ENCODE data around the gene SH3RF3. TPM values are rescaled to one million over a fixed set of nuclear protein-coding genes. Genes with fewer than 3 reads are reported as not detected.

The SH3RF3 gene
- total RNA-seq, 1 donor from 2014 or later, result 0.23 TPM

- intact Hi-C loops (cut with micrococcal nuclease), result no loop called here
Observed at GRCh38 chr2:109233643-109234042, 104.6 kb downstream of the SH3RF3 start.

DNA sequence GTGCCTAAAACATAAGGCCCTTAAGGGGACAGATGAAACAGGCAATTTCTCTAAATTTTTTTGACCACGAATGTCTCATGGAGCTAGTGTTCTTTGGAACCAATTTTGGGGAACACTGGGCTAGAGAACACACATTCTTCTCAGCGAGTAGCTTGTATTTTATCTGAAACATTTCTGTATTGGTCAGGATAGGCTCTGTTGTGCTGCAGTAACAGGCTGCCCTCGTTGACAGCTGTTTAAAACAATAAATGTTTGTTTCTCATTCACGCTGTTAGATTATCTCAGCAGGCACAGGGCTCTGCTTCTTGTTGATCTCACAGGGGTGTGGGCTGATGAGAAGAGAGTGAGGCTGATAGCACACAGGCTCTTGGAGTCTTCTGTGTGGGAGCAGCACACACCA is 105.3 kb downstream of the SH3RF3 start:
- intact Hi-C loops (cut with micrococcal nuclease), result no loop called here

- intact Hi-C loops (cut with micrococcal nuclease), result no loop called here
Observed at GRCh38 chr2:109236147-109236546, 107.1 kb downstream of the SH3RF3 start.

GRCh38 chr2:109237792-109238191 is 108.8 kb downstream of the SH3RF3 start:
- intact Hi-C loops (cut with micrococcal nuclease), result no loop called here

GRCh38 chr2:109238580-109238979 is 109.6 kb downstream of the SH3RF3 start:
- intact Hi-C loops (cut with micrococcal nuclease), result no loop called here

- intact Hi-C loops (cut with micrococcal nuclease), result no loop called here
Observed at GRCh38 chr2:109239720-109240119, 110.7 kb downstream of the SH3RF3 start.

DNA sequence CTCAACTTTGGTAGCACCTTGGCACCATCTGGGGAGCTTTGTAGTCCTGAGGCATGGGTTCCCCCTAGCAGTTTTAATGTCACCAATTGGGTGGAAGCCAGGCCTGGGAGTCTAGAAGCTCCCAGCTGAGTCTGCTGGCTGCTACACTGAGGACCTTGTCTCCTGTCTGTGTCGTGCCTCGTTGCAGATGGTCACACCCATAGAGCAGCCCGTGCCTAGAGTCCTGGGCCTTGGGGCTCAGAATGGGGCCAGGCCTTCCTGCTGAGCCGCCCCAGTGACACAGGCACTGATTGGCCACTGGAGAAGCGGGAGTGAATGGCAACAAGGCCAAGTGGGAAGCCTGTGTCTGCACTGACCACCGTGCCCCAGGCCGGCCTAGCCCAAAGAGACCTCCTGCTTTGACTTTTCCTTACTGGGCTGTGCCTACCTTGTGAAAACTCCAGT is 113.2 kb downstream of the SH3RF3 start:
- intact Hi-C loops (cut with micrococcal nuclease), result no loop called here

DNA sequence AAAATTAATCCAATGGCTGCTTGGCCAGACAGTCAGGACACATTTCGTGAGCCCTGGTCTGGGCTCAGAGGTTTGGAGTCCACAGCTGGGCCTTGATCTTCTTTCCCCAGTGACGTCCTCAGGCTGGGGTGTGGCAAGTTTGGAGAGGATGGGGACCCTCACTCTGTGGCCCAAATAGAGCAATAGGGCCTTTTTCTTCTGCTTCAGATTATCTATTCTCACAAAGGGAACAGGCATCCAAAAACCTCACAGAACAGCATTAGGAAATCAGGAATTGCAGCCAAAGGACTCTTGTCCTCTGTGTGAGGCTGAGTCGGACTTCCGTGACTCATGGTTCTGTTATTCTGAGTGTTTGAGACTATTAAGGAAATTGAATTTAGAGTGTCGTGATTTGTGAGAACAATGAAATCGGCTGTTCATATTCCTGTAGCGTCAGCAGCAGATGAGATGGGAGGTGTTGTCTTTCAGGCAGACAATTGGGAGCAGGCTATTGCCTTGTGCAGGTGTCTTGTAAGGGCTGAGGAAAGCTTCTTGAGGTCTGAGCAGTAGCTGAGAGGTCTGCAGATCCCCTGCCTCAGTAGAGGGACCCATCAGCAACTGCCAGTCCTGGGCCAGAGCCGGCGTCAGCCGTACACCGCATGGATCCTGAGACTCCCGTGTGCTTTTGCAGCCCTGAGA is 113.8 kb downstream of the SH3RF3 start:
- intact Hi-C loops (cut with micrococcal nuclease), result no loop called here

- intact Hi-C loops (cut with micrococcal nuclease), result no loop called here
Observed at GRCh38 chr2:109243526-109244303, 114.7 kb downstream of the SH3RF3 start.

- intact Hi-C loops (cut with micrococcal nuclease), result no loop called here
Observed at GRCh38 chr2:109244304-109244582, 115.2 kb downstream of the SH3RF3 start.

GRCh38 chr2:109244750-109245382 is 115.9 kb downstream of the SH3RF3 start:
- intact Hi-C loops (cut with micrococcal nuclease), result no loop called here

- intact Hi-C loops (cut with micrococcal nuclease), result no loop called here
Observed at GRCh38 chr2:109246176-109246575, 117.2 kb downstream of the SH3RF3 start.

GRCh38 chr2:109246616-109247015 is 117.6 kb downstream of the SH3RF3 start:
- intact Hi-C loops (cut with micrococcal nuclease), result no loop called here

DNA sequence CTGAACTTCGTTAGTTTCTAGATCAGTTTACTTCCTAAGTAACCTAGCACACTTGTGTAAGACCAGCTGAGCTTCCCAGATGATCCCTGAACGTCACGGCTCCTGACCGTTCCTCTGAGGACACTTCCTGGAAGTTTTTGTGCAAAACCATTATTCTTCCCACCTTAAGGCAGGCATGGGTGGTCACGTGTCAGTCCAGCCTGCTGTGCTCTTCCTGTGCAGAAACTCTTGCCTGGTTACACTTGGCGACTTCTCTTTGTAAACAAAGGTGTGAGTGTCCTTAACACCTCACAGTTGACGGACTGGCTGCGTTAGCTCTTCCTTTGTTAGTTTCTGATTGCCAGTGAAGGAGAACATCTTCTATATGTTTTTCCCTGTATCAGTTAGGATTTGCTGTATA is 118.3 kb downstream of the SH3RF3 start:
- intact Hi-C loops (cut with micrococcal nuclease), result no loop called here

GRCh38 chr2:109247812-109248211 is 118.8 kb downstream of the SH3RF3 start:
- intact Hi-C loops (cut with micrococcal nuclease), result no loop called here

DNA sequence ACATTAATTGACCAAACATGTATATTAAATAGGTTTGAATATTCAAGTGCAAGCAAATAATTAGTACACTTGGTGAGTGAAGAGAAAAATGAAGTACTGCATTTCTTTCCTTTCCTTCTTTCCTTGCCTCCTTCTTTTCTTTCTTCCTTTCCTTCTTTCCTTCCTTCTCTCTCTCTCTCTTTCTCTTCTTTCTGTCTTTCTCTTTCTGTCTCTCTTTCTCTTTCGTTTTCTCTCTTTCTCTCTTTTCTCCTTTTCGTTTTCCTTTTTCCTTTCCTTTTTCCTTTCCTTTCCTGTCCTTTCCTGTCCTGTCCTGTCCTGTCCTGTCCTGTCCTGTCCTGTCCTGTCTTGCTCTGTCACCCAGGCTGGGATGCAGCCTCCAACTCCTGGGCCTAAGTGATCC is 119.6 kb downstream of the SH3RF3 start:
- intact Hi-C loops (cut with micrococcal nuclease), result no loop called here

DNA sequence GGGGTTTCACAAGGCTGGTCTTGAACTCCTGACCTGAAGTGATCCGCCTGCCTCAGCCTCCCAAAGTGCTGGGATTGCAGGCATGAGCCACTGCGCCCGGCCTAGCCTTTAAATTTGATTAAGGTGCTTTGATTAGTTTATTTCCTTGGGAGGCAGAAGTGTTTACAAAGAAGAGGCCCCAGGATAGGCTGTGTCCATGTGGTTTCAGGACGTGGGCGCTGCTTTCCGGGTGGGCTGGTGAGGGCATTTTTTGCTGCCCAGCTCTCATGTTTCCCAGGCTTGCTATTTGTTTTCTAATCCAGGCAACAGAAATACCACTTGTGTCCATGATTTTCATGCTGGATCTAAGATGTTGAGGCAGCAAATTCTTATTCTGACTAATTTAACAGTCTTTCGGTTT is 124.2 kb downstream of the SH3RF3 start:
- intact Hi-C loops (cut with micrococcal nuclease), result no loop called here

GRCh38 chr2:109254174-109254904 is 125.3 kb downstream of the SH3RF3 start:
- intact Hi-C loops (cut with micrococcal nuclease), result no loop called here

- intact Hi-C loops (cut with micrococcal nuclease), result no loop called here
Observed at GRCh38 chr2:109255654-109256053, 126.6 kb downstream of the SH3RF3 start.

DNA sequence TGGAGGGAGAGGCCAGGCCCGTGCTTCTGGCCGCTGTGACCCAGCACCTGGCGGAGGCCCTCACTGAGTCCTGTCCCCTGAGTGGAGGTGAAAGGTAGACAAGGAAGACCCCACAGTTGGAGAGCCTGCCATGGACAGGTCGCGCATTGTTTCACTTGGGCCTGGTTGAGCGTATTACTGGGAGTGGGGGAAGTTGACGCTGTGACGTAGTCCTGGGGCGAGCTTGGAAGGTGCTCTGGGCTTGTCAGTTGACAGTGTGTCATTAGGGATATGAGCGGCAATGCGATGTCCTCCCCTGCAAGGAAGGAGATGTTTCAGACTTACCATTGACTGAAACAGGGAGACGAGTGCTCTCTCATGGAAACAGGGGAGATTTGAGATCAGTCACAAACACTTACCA is 127.1 kb downstream of the SH3RF3 start:
- intact Hi-C loops (cut with micrococcal nuclease), result no loop called here

GRCh38 chr2:109256921-109257320 is 127.9 kb downstream of the SH3RF3 start:
- intact Hi-C loops (cut with micrococcal nuclease), result no loop called here

DNA sequence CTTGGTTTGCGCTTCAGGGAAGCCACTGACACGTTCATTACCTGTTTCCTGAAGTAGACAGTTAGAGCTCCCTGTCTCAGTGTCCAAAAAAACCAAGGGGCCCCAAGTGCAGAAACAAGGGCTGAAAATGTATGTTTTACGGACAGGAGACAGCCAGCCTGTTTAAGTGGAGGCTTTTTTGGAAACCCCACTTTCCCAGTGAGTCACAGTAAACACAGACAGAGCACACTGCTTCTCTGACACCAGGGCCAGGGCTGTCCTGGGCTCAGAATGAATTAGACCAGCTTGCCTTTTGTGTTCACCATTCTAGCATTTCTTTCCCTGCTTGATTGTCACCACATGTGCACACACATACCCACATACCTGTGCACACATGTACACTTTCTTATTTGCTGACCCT is 128.6 kb downstream of the SH3RF3 start:
- intact Hi-C loops (cut with micrococcal nuclease), result no loop called here

All from T-helper 2 cell treated with Interferon-gamma antibody and Interleukin-4, amounts not matched to agents 100 ng/mL and 5 ng/mL, for 36 hours (primary cell).